ENCODE measurements around the gene GFM1. TPM values are rescaled to one million over a fixed set of nuclear protein-coding genes. Genes with fewer than 3 reads are reported as not detected.
A peak's percentile ranks its signal among the peaks of the same experiment; 100 is the strongest.

GFM1 gene
- total RNA-seq, 1 donor: 52.5 TPM

- peaks cover 16% of the 10 kb centered on the region for H3K79me2 ChIP-seq (ENCODE audit: insufficient read depth, low read length)
- H3K9me3 ChIP-seq (ENCODE audit: low read depth, low read length): no peaks in the 10 kb centered on the region
- no peak for DNase-seq (ENCODE audit: insufficient read length, low spot score, missing footprints)
- H3K4me2 ChIP-seq (ENCODE audit: insufficient read depth, low read length): no peak overlapping the region
- H3K4me3 ChIP-seq (ENCODE audit: insufficient read depth, low read length): no peak overlapping the region
- H3K27ac ChIP-seq (ENCODE audit: low read depth, low read length): no peak overlapping the region
- no peak overlapping the region for H2AFZ ChIP-seq (ENCODE audit: low read length)
- TF ChIP-seq CTCF (IDR thresholded peaks at IDR 0.05; ENCODE audit: extremely low read depth, low read depth, low read length): no peak
- peaks cover 5% of the 10 kb centered on the region for H4K20me1 ChIP-seq (ENCODE audit: insufficient read depth, low read length)
- H3K4me1 ChIP-seq (ENCODE audit: insufficient read depth, low read length): peaks cover 20% of the 10 kb centered on the region
- H3K36me3 ChIP-seq (ENCODE audit: insufficient read depth, low read length): peaks cover 89% of the 10 kb centered on the region
- no peaks in the 10 kb centered on the region for H3K27me3 ChIP-seq (ENCODE audit: insufficient read depth, low read length)
Observed at GRCh38 chr3:158663832-158664231, 19.5 kb downstream of the GFM1 start.

GRCh38 chr3:158666416-158666815, 22.1 kb downstream of the GFM1 start:
- peaks cover 39% of the 10 kb centered on the region for H3K79me2 ChIP-seq (ENCODE audit: insufficient read depth, low read length)
- peaks cover 5% of the 10 kb centered on the region for H4K20me1 ChIP-seq (ENCODE audit: insufficient read depth, low read length)
- no peaks in the 10 kb centered on the region for H3K27me3 ChIP-seq (ENCODE audit: insufficient read depth, low read length)
- H3K9me3 ChIP-seq (ENCODE audit: low read depth, low read length): no peaks in the 10 kb centered on the region
- no peak overlapping the region for H3K4me2 ChIP-seq (ENCODE audit: insufficient read depth, low read length)
- peaks cover 82% of the 10 kb centered on the region for H3K36me3 ChIP-seq (ENCODE audit: insufficient read depth, low read length)
- H3K4me1 ChIP-seq (ENCODE audit: insufficient read depth, low read length): peaks cover 36% of the 10 kb centered on the region
- no peak overlapping the region for H3K27ac ChIP-seq (ENCODE audit: low read depth, low read length)
- TF ChIP-seq CTCF (IDR thresholded peaks at IDR 0.05; ENCODE audit: extremely low read depth, low read depth, low read length): no peak
- H2AFZ ChIP-seq (ENCODE audit: low read length): no peak overlapping the region
- DNase-seq (ENCODE audit: insufficient read length, low spot score, missing footprints): no peak
- H3K4me3 ChIP-seq (ENCODE audit: insufficient read depth, low read length): no peak overlapping the region

- H3K36me3 ChIP-seq (ENCODE audit: insufficient read depth, low read length): peaks cover 66% of the 10 kb centered on the region
- peaks cover 5% of the 10 kb centered on the region for H4K20me1 ChIP-seq (ENCODE audit: insufficient read depth, low read length)
- H3K4me2 ChIP-seq (ENCODE audit: insufficient read depth, low read length): peak overlapping the region; percentile 86
- H3K4me3 ChIP-seq (ENCODE audit: insufficient read depth, low read length): no peak overlapping the region
- peak overlapping the region; percentile 78 for H3K27ac ChIP-seq (ENCODE audit: low read depth, low read length)
- no peak overlapping the region for H2AFZ ChIP-seq (ENCODE audit: low read length)
- H3K27me3 ChIP-seq (ENCODE audit: insufficient read depth, low read length): no peaks in the 10 kb centered on the region
- no peak for TF ChIP-seq CTCF (IDR thresholded peaks at IDR 0.05; ENCODE audit: extremely low read depth, low read depth, low read length)
- H3K79me2 ChIP-seq (ENCODE audit: insufficient read depth, low read length): peaks cover 51% of the 10 kb centered on the region
- no peaks in the 10 kb centered on the region for H3K9me3 ChIP-seq (ENCODE audit: low read depth, low read length)
- peaks cover 43% of the 10 kb centered on the region for H3K4me1 ChIP-seq (ENCODE audit: insufficient read depth, low read length)
- no peak for DNase-seq (ENCODE audit: insufficient read length, low spot score, missing footprints)
Observed at GRCh38 chr3:158668506-158668905, 24.2 kb downstream of the GFM1 start.

GRCh38 chr3:158671821-158672214, 27.5 kb downstream of the GFM1 start:
- Histone ChIP-seq H4K20me1 (ENCODE audit: insufficient read depth, low read length) (peaks cover 5% of the 10 kb centered on the region), H3K9me3 (ENCODE audit: low read depth, low read length) (no peaks in the 10 kb centered on the region), H3K79me2 (ENCODE audit: insufficient read depth, low read length) (peaks cover 47% of the 10 kb centered on the region), H3K27me3 (ENCODE audit: insufficient read depth, low read length) (no peaks in the 10 kb centered on the region), H2AFZ (ENCODE audit: low read length) (peak overlapping the region; percentile 67), H3K27ac (ENCODE audit: low read depth, low read length) (peak overlapping the region; percentile 76), H3K36me3 (ENCODE audit: insufficient read depth, low read length) (peaks cover 34% of the 10 kb centered on the region), H3K4me2 (ENCODE audit: insufficient read depth, low read length) (peak overlapping the region; percentile 86), H3K4me3 (ENCODE audit: insufficient read depth, low read length) (peak overlapping the region; percentile 80), H3K4me1 (ENCODE audit: insufficient read depth, low read length) (peaks cover 43% of the 10 kb centered on the region)
- TF ChIP-seq CTCF (IDR thresholded peaks at IDR 0.05; ENCODE audit: extremely low read depth, low read depth, low read length): no peak
- no peak for DNase-seq (ENCODE audit: insufficient read length, low spot score, missing footprints)

All from osteoblast (primary cell).